Stimulated activated CD4-positive, alpha-beta T cell treated with anti-CD3 and anti-CD28 coated beads, Interleukin-1b, Interleukin-23, amount 100 ng/mL, for 24 hours (primary cell): ENCODE results near the gene GLIS2.

Experiments
- DNase-seq, 4 experiments: peaks; one replicate each; pipeline ENCODE4 v3.0.0-alpha.2; 2020; ENCODE audit warnings: low read depth in 4 of 4, low spot score in 1 of 4

Gene GLIS2

DNA sequence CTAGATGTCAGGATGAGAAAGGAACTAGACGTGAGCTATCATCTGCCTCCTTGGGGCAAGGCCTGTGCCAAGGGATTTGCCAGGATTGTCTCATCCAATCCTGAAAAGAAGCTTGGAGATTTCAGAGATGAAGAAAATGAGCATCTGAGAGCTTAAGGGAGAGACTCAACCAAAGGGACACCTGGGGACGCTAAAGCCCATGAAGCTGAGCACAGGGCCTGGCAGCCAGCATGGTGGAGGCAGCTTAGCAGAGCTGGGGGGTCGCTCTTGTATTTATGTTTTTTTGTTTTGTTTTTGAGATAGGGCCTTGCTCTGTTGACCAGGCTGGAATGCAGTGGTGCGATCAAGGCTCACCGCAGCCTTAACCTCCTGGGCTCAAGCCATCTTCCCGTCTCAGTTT, 18.4 kb upstream of the GLIS2 start:
- DNase-seq = no peak

DNA sequence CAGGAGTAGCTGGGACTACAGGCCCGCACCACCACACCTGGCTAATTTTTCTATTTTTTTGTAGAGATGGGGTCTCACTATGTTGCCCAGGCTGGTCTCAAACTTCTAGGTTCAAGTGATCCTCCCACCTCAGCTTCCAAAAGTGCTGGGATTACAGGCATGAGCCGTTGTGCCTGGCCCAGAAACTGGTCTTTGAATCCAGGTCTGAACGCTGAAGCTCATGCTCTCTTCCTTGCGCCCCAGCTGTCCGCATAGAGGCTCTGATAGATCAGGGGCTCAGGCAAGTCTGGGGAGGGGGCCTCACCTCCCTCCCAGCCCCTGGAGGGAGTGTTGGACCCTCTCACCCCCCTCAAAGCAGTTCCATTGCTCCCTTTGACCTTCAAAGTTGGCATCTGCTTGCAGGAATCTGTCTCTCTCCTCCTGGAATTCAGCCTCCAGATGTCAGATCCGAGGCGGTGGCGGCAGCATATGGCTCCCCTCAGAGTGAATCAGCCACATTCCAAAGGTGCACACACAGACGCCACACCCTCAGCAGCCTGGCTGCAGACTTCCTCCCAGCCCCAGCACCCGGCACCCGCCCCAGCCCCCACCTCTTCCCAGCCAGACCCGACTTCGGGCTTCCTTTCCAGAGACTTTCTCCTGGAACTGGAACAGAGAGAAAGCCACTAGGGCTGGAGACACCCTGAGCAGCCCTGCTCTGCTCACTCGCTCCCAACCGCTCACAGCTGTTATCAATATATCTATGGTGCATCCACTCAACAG, 16.9 kb upstream of the GLIS2 start:
- DNase-seq = no peak

DNA sequence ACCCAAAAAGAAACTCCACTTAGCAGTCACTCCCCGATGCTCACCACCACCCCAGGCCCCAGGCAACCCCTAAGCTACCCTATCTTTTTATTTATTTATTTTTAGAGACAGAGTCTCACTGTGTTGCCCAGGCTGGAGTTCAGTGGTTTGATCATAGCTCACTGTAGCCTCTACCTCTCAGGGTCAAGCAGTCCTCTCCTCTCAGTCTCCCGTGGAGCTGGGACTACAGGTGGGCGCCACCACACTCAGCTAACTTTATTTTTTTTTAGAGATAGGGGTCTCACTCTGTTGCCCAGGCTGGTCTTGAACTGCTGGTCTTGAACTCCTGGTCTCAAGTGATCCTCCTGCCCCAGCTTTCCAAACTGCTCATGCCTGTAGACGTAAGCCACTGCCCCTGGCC, 14.7 kb upstream of the GLIS2 start:
- DNase-seq = no peak

DNA sequence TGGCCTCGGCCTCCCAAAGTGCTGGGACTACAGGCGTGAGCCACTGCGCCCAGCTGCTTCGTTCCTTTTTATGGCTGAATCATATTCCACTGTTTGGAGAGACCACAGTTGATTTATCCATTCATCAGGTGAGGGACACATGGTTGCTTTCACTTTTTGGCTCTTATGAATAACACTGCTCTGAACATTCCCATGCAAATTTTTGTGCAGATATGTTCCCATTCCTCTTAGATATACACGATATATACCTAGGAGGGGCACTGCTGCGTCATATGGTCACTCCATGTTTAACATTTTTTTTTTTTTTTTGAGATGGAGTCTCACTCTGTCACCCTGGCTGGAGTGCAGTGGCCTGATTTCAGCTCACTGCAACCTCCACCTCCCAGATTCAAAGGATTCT, 13.9 kb upstream of the GLIS2 start:
- DNase-seq = no peak

DNA sequence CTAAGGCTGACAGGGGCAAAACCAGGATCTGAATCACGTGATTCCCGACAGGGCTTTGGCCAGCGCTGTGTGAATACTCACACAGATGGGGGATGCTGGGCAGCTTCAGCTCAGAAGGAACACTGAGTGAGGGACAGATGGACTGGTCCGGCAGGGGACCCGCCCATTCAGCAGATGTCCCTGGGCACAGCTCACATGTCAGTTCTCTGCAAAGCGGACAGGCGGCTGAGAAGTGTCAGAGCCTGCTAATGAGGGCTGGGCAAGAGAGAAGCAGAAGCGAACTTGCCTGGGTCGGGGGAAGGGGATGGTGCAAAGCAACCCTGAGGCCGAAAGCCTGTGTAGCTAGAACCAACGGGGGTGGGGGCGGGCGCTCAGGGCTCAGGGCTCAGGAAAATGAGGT, 11.9 kb upstream of the GLIS2 start:
- no peak for DNase-seq

DNA sequence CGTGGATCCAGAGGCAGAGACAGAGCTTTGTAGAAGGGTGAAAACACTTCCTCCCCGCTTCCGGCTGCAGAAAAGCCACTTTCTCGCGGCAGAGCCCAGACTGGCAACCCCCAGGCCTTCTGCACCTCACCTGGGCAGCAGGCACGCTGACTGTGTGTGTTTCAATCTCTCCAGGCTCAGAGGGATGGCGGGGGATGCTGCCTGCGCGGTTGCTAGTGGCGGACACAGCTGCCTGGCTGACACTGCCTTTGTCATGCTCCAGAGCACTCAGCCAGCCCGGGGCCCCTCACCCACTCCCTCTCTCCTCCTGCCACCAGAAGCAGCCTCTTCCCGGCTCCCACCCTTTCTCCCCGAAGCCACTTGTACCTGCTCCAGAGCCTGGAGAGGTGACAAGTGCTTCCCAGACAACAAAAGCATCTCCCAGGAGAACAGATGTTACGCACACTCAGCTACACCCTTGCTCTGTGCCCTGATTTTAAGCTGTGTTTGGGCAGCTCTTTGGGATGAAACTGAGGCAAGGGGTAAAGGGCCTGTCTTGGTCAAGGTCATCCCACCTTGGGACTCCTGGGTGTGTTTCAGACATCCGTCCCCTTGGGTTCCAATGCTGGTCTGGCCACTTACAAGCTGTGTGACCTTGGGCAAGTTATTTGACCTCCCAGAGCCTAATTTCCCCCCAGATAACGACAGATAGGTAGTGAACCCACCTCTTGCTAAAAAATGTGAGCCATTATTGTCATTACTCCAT, 9.2 kb upstream of the GLIS2 start:
- no peak for DNase-seq

DNA sequence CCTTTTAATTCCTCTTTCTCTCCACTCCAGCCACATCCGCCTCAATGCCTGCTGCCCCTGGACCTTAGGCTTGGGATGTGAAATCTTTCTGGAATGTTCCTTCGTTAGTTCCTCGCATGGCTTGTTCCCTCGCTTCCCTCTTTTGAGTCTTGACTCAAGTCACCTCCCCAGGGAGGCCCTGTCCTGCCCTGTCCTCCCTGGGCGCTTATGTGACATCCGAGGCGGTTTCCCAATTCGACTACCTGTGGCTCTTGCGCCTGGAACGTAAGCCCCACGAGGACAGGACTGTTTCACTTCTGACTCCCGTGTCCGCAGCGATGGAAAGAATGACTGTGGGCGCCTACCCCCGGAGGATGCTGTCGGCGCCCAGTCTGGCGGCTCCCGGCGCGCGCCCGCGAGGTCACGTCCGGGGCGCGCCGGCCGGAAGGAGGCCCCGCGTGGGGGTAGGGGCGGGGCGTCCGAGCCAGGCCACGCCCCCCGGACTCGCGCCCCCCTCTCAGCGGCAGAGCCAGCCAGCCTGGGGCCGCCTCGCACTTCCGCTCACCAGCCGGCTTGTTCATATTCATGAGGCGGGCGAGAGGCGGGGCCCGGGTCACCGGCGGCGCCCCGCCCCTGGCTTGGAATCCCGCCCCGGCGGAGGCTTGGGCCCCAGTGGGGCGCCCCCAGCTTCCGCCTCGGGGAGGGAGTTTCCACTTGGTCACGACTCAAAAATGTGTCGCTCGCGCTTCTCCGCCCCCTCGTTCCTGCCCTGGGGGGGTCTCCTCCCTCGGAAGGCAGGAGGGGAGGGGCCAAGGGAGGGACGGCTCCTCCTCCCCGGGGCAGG, 8.4 kb upstream of the GLIS2 start:
- peak; percentile 79 to 94 (median 89) for DNase-seq

DNA sequence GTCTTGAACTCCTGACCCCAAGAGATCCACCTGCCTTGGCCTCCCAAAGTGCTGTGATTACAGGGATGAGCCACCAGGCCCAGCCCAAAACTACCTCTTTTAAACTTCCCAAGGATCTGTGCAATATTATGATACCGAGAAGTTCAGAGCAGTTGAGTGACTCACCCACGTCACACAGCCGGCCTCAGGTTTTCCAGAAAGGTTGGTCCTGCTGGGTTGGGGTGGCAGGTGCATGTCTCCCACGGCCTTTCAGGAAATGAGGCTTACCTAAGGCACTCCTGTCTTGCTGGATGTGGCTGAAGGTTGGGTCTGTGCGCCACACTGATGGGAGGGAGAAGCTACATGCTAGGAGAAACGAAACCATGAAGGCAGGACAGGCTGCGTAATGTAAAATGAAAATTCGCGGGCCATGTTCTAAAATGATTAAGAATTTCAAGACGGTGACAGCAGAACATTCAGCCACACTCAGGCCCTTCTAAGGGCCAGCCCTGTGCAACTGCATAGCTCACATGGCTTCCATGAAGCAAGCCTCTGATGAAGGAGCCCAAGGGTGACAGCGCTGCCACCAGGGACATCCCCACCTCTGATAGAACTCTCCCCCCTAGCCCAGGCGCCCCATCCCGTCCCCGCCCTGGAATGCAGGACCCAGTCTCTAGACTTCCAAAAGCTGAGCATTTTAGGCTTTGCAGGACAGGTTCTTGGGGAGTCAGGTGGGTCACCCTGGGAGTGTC, 6.6 kb upstream of the GLIS2 start:
- DNase-seq = no peak

DNA sequence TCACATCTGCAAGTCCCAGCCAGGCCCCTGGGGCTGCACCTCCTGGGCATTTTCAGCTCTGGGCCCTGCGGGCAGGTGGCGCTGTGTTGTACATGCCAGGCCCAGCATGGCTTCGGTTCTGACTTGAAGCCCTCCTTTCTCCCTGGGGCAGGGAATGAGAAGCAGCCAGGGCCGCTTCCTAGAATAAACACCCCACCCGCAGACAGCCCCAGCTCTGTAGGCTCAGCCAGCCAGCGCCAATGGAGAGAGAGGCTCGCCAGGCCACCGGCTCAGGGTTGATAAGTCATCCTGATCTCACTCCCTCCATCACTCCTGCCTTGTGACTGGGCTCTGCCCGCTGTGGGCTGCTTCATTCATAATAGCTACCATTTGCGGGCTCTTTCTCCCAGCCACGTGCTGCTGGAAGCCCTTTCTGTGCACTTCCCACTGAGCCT, 6.0 kb upstream of the GLIS2 start:
- peak in 1 of 4 experiments; percentile 47 for DNase-seq

DNA sequence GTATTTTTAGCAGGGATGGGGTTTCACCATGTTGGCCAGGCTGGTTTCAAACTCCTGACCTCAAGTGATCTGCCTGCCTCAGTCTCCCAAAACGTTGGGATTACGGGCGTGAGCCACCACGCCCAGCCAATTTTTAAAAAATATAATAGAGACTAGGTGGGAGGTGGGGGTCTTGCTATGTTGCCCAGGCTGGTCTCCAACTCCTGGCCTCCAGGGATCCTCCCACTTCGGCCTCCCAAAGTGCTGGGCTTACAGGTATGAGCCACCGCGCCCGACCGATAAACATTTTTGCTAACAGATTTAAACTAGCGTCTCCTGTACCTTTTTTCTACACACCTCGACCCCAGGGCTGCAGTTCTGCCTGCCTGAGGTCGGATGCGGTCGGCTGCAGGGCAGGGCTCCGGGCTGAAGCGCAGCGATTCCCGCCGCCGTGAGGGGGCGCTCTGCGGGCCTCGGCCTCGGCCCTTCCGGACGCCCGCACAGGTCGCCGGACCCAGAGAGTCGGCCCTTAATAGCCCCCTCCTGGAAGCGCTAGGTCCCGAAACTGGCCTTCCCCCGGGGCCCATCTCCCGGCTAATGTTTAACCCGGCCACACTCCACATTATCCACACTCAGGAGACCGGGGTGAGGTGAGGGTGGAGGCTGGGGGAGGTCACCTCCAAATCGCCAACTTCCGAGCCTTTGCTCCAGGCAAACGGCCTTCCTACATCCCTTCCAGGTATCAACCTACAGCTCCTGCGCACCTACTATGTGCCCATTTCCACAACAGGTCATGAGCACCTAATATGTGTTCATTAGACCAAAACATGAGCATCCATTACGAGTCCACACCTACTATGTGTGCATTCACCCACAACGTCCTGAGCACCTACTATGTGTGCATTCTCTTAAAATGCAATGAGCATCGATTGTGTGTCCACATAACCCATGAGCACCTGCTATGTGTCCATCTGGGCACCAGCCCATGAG, 2.0 kb upstream of the GLIS2 start:
- DNase-seq = no peak

DNA sequence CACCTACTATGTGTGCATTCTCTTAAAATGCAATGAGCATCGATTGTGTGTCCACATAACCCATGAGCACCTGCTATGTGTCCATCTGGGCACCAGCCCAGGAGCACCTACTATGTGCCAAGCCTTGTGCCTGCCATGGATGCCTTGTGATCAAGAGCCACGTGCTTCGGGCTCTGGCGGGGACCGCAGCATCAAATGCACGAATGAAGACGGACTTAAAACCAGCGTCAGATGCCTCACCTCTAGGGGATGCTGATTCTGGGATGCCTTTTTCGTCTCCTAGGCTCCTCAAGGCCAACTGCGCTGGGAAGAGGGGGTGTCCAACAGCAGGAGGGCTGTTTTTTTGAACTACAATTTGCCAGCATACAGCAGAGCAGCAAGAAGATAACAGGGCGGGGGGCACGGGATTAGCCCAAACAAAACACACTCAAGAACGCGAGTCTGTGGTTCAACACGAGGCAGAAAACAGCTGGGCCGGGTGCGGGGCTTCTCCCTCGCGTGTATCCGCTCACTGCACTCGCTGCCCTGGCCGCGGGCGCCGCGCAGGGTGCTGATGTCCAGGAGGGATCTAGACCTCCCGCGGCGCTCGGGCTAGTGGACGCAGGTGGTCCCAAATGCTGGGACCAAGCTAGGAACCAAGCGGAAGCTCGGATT, 1.2 kb upstream of the GLIS2 start:
- DNase-seq = no peak

DNA sequence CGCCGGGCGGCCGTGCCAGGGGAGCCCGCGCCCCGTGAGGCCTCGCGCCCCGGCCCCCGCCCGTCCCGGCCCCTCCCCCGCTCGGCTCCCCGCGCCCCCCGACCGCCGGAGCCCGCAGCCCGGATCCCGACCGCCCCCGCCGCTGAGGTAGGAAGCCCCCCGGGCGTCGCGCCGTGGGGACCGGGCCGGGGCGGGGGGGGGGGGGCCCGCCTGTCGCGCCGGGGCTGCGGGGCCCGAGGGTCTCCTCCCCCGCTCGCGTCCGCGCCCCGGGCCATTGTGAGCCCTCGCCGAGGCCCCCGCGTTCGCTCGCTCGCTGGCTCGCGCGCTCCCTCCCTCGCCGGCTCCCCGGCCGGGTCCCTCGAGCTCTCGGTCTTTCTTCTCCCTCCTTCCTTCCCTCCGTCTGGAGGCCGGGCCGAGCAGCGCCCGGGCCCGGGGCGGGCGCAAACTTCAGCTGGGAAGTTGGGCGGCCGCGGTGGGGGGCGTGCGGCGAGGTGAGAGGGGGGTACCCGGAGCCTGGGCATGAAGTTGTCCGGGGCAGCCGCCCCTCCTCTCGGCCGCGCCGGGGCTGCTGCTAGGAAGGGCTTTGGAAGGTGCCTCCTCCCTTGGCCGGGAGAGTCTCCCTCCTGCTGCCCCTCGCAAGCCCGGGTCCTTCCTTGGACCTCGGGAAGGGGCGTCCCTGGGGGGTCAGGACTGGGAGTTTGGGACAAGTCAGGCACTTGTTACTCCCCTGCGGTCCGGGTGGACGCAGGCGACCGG, 419 bp downstream of the GLIS2 start:
- DNase-seq = no peak

DNA sequence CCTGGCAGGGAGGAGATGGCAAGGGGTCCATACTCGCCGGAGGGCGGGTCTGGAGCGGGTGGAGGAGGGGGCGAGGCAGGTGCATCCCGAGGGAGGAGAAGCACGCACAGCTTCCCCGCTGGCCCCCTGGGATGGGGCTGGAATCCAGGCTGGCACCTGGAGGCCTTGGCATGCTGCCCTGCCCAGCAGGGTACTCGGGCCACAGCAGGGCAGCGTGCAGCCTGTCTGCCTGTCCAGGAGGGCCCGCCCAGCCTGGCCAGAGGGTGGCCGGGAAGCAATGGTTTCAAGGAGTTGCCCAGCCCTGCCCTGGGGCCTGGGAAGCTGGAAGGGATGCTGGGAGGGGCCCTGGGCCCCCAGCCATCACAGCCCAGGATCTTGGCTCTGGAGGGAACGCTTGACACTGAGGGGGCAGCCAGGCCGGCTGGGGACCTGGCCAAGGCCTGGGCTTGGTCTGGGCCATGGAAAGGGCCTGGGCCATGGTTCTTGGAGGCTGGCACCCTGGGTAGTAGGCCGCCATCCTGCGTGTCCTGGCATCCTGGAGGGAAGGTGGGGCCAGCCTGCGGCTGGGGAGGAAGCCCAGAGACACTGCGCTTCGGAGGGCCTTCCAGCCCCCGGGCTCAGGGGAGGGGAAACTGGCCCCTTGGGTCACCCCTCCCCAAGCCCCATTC, 1.1 kb downstream of the GLIS2 start:
- DNase-seq = no peak

DNA sequence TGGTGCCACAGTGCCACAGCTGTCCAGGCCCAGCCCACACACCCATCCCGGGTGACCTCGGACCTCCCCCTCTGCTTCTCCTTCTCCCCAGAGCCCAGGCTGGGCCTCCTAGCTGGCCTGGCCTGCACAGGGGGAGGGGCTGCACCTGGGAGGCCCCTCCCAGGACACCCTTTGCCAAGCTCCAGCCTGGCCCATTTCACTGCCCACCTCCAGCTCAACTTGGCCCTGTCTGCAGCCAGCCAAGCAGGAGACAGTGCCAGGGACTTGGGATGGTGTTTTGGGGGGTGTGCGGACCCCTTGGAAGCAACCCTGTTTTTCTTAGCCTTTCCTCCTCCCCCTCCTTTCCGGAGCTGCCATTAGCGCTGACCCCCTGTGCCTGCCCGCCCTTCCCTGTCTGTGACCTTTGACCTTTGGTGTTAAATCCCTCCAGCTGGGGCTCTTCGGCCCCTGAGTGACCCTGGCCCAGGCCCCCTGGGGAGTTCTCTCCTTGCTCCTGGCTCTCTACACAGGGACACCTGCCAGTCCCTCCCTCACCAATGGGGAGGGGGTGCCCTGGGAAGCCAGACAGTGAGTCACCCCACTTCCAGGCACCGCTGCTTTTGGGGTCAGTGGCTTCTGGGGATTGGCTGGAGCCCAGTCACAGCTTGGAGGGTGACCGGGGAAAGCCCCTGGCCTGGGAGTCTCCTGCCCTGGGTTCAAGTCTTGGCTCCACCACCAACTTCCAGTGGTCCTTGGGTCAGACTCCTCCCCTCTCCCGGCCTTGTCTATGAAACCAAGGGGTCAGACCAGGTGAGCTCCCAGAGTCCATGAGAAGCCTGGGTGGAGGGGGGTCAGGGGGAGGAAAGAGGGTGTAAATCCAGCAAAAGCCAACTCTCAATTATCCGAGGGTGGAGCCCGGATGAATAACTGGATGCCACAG, 1.9 kb downstream of the GLIS2 start:
- no peak for DNase-seq

DNA sequence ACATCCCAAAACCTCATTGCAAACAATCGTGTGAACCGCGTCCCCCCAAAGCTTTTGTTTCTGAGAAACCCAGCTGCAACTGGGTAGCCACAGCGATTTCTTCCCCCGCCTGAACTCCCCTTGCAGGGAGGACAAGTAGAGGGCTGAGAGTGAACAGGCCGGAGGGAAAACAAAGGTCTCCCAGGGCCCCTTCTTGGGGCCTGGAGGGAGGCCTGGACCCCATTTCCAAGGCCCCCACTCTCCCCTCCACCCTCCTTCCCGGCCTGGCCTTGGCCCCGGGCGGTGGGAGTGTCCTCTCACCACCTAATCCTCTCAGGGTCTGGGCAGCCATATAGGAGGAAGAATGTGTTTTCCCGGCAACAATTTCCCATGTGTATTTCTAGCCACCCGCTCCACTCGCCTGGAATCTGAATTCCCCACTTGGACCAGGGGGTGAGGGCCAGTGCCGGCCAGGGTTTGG, 2.6 kb downstream of the GLIS2 start:
- DNase-seq = no peak

DNA sequence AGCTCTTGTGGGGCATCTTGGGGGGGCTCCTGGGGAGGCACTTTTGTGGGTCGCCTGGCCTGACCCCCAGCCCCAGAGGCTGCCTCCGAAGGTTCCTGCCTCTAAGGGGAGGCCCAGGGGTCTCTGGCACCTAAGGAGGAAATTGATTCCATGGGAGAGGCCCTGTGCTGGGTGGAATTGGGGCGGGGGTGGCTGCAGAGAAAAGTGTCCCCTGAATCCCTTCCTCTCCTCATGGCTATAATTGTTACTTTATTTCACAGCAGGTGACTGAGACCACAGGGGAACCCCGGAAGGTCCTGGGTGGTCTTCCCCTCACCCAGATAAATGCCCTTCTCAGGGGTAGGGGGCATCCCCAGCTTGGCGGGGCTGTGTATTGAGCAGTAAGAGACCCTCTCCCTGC, 3.1 kb downstream of the GLIS2 start:
- DNase-seq = no peak
